ENCODE data around the gene ATP6V1F. TPM values are rescaled to one million over a fixed set of nuclear protein-coding genes. Genes with fewer than 3 reads are reported as not detected.

Gene ATP6V1F
- total and polyA plus RNA-seq, 3 donors from 2014 or later, result 133 to 414 (median 166) TPM

GRCh38 chr7:128829391-128830166 is 33.1 kb upstream of the ATP6V1F start:
- Histone ChIP-seq H3K27ac (peak overlapping the region in 1 of 2 donors; percentile 30), H3K27me3 (no peaks in the 10 kb centered on the region), H3K4me1 (peaks cover 29% of the 10 kb centered on the region), H3K4me3 (peak overlapping the region in 1 of 2 donors; percentile 59), H3K9me3 (no peaks in the 10 kb centered on the region), H3K36me3 (ENCODE audit: low read depth, missing control alignments) (no peaks in the 10 kb centered on the region)
- DNase-seq, result no peak
- TF ChIP-seq POLR2A (IDR thresholded peaks at IDR 0.05), result no peak
- TF ChIP-seq, protein P1, sequence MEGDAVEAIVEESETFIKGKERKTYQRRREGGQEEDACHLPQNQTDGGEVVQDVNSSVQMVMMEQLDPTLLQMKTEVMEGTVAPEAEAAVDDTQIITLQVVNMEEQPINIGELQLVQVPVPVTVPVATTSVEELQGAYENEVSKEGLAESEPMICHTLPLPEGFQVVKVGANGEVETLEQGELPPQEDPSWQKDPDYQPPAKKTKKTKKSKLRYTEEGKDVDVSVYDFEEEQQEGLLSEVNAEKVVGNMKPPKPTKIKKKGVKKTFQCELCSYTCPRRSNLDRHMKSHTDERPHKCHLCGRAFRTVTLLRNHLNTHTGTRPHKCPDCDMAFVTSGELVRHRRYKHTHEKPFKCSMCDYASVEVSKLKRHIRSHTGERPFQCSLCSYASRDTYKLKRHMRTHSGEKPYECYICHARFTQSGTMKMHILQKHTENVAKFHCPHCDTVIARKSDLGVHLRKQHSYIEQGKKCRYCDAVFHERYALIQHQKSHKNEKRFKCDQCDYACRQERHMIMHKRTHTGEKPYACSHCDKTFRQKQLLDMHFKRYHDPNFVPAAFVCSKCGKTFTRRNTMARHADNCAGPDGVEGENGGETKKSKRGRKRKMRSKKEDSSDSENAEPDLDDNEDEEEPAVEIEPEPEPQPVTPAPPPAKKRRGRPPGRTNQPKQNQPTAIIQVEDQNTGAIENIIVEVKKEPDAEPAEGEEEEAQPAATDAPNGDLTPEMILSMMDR (IDR thresholded peaks at IDR 0.05), result no peak
- 27 to 43% methylated on average over 3 to 11 of the region's 13 CpGs for WGBS, 2 donors
- intact Hi-C loops (cut with DNase I; ENCODE audit: low total_unique reads), result no loop called here

- no peaks in the 10 kb centered on the region for H3K36me3 ChIP-seq (ENCODE audit: low read depth, missing control alignments)
- intact Hi-C loops (cut with DNase I; ENCODE audit: low total_unique reads), result no loop called here
- no peaks in the 10 kb centered on the region for H3K9me3 ChIP-seq
- TF ChIP-seq, protein P1 (IDR thresholded peaks at IDR 0.05), result no peak
- TF ChIP-seq POLR2A (IDR thresholded peaks at IDR 0.05), result no peak
- 2 to 8% methylated on average over 18 to 66 of the region's 109 CpGs for WGBS, 2 donors
- H3K27ac ChIP-seq, result peak within 1 kb of the TSS; percentile 39 to 61
- peaks cover 29% of the 10 kb centered on the region for H3K4me1 ChIP-seq
- no peaks in the 10 kb centered on the region for H3K27me3 ChIP-seq
- H3K4me3 ChIP-seq, result peak within 1 kb of the TSS; percentile 47 to 59
- DNase-seq, result peak; percentile 54
Measured at GRCh38 chr7:128830231-128831177, 32.2 kb upstream of the ATP6V1F start, which contains the start of gene FLNC. Gene FLNC (plus strand): TSS chr7:128830406. CDS start chr7:128830638, 232 bp downstream.

GRCh38 chr7:128831178-128831993 is 31.3 kb upstream of the ATP6V1F start:
- whole genome bisulfite sequencing, 2 donors, result 12 to 20% methylated on average over 5 to 33 of the region's 33 CpGs
- no peaks in the 10 kb centered on the region for H3K36me3 ChIP-seq (ENCODE audit: low read depth, missing control alignments)
- no peaks in the 10 kb centered on the region for H3K9me3 ChIP-seq
- peak overlapping the region; percentile 39 to 61 for H3K27ac ChIP-seq
- H3K4me1 ChIP-seq, result peaks cover 29% of the 10 kb centered on the region
- DNase-seq, result no peak
- H3K4me3 ChIP-seq, result peak overlapping the region; percentile 47 to 59
- H3K27me3 ChIP-seq, result no peaks in the 10 kb centered on the region
- intact Hi-C loops (cut with DNase I; ENCODE audit: low total_unique reads), result no loop called here
- TF ChIP-seq POLR2A (IDR thresholded peaks at IDR 0.05), result no peak
- TF ChIP-seq, protein P1 (IDR thresholded peaks at IDR 0.05), result no peak

- no peak overlapping the region for H3K4me3 ChIP-seq
- no peak for DNase-seq
- TF ChIP-seq POLR2A (IDR thresholded peaks at IDR 0.05), result no peak
- 15 to 24% methylated on average over 8 to 22 of the region's 22 CpGs for WGBS, 2 donors
- no peaks in the 10 kb centered on the region for H3K9me3 ChIP-seq
- H3K4me1 ChIP-seq, result peaks cover 29% of the 10 kb centered on the region
- intact Hi-C loops (cut with DNase I; ENCODE audit: low total_unique reads), result no loop called here
- peak overlapping the region; percentile 59 to 61 for H3K27ac ChIP-seq
- H3K27me3 ChIP-seq, result no peaks in the 10 kb centered on the region
- no peaks in the 10 kb centered on the region for H3K36me3 ChIP-seq (ENCODE audit: low read depth, missing control alignments)
Measured at GRCh38 chr7:128831994-128832879, 30.4 kb upstream of the ATP6V1F start.

Measured in testis (tissue), 3 donors.